Kidney (tissue), 14 donors: ENCODE results near the gene PPME1. TPM values are rescaled to one million over a fixed set of nuclear protein-coding genes. Genes with fewer than 3 reads are reported as not detected.
"Not testable (repeated sequence)": the region's sequence is repeated elsewhere in the genome, so short reads cannot be mapped to it uniquely, and the experiment has no call there.

ENCODE experiments used
- DNase-seq, 5 donors: peaks; one replicate each; pipeline ENCODE4 v3.0.0-alpha.2; 2013 to 2020
- FAIRE-seq: peaks from 2 replicates; lab custom pipeline; 2012; peaks lifted over from hg19 to GRCh38; lab: Jason Lieb, UNC
- H3K27ac ChIP-seq, 2 donors: one replicate each; pipeline ENCODE4 v1.7.0; 2013; ENCODE audit warnings: low read depth in 2 of 2, low read length in 2 of 2, inconsistent platforms in 1 of 2
- H3K27me3 ChIP-seq: one replicate; pipeline ENCODE4 v1.7.1; 2013; ENCODE audit warnings: low read length, inconsistent platforms; ENCODE audit not compliant: control insufficient read depth, insufficient read depth
- H3K36me3 ChIP-seq, 3 donors: one replicate each; pipeline versions ENCODE4 v1.7.0 to v1.7.1; 2013; ENCODE audit warnings: low read length in 3 of 3, control low read depth in 1 of 3, inconsistent platforms in 1 of 3; ENCODE audit not compliant: insufficient read depth in 3 of 3, control insufficient read depth in 2 of 3
- H3K4me1 ChIP-seq, 3 donors: one replicate each; pipeline versions ENCODE4 v1.7.0 to v1.7.1; 2013; ENCODE audit warnings: low read length in 3 of 3, inconsistent platforms in 1 of 3, low read depth in 1 of 3; ENCODE audit not compliant: control insufficient read depth in 2 of 3, insufficient read depth in 2 of 3
- H3K4me3 ChIP-seq, 3 donors: one replicate each; pipeline versions ENCODE4 v1.7.0 to v1.8.1; 2013; ENCODE audit warnings: low read length in 3 of 3, control low read depth in 1 of 3, inconsistent platforms in 1 of 3
- H3K9ac ChIP-seq, 3 donors: one replicate each; pipeline versions ENCODE4 v1.7.0 to v1.7.1; 2013; ENCODE audit warnings: low read length in 3 of 3, control low read depth in 1 of 3, inconsistent platforms in 1 of 3
- H3K9me3 ChIP-seq, 3 donors: one replicate each; pipeline versions ENCODE4 v1.7.0 to v1.7.1; 2013; ENCODE audit warnings: low read length in 3 of 3, control low read depth in 1 of 3, inconsistent platforms in 1 of 3; ENCODE audit not compliant: control insufficient read depth in 2 of 3, insufficient read depth in 1 of 3
- intact Hi-C: fragments of 100-400 bp; cut with DNase I; formaldehyde crosslinking; loops from one replicate; pipeline ENCODE4 v1.11.1; 2022
- polyA plus RNA-seq: library from polyadenylated mRNA; stranded (reverse); fragments of 350-450 nt; fragmentation: Illumina TruSeq; extraction: RNeasy Lipid Tissue Mini Kit (QIAGEN cat#74804); gene quantifications from one replicate; pipeline ENCODE4 v1.2.3, GENCODE V29; 2014; ENCODE audit warnings: low read depth, low replicate concordance; ENCODE audit not compliant: insufficient read depth
- total RNA-seq: library from RNA; stranded (reverse); fragmentation: NEBNext Ultra II Directional; extraction: Animal tissue kit (Norgen Biotek cat#: 25700); gene quantifications from one replicate; pipeline ENCODE4 v1.2.1, GENCODE V29; 2021
- TF ChIP-seq, protein P1 (sequence below): IDR thresholded peaks from 3 replicates; pipeline ENCODE4 v1.5.1; 2012; ENCODE audit warnings: mild to moderate bottlenecking, moderate library complexity, borderline replicate concordance; ENCODE audit not compliant: insufficient read depth; ENCODE audit errors: extremely low read depth
- donor health status: control.
- donor health status: control.
- donor health status: control.
- donor health status: control.
- donor health status: control.
- donor health status: DM: yes; HTN: yes; CAD: no.
- donor health status: Normal renal cell carcinoma (clear cell type).

PPME1 gene
- total and polyA plus RNA-seq, 2 donors from 2014 or later, result 34.1 to 40.8 TPM

- TF ChIP-seq, protein P1, sequence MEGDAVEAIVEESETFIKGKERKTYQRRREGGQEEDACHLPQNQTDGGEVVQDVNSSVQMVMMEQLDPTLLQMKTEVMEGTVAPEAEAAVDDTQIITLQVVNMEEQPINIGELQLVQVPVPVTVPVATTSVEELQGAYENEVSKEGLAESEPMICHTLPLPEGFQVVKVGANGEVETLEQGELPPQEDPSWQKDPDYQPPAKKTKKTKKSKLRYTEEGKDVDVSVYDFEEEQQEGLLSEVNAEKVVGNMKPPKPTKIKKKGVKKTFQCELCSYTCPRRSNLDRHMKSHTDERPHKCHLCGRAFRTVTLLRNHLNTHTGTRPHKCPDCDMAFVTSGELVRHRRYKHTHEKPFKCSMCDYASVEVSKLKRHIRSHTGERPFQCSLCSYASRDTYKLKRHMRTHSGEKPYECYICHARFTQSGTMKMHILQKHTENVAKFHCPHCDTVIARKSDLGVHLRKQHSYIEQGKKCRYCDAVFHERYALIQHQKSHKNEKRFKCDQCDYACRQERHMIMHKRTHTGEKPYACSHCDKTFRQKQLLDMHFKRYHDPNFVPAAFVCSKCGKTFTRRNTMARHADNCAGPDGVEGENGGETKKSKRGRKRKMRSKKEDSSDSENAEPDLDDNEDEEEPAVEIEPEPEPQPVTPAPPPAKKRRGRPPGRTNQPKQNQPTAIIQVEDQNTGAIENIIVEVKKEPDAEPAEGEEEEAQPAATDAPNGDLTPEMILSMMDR, result no peak
- no peak for DNase-seq
- Histone ChIP-seq H3K27ac (no peak overlapping the region), H3K4me1 (no peaks in the 10 kb centered on the region), H3K27me3 (no peaks in the 10 kb centered on the region), H3K4me3 (no peak overlapping the region), H3K9me3 (no peaks in the 10 kb centered on the region), H3K36me3 (no peaks in the 10 kb centered on the region), H3K9ac (no peak overlapping the region)
- no peak for FAIRE-seq
- intact Hi-C loops, result no loop called here
Observed at GRCh38 chr11:74123008-74123448, 48.1 kb upstream of the PPME1 start.

DNA sequence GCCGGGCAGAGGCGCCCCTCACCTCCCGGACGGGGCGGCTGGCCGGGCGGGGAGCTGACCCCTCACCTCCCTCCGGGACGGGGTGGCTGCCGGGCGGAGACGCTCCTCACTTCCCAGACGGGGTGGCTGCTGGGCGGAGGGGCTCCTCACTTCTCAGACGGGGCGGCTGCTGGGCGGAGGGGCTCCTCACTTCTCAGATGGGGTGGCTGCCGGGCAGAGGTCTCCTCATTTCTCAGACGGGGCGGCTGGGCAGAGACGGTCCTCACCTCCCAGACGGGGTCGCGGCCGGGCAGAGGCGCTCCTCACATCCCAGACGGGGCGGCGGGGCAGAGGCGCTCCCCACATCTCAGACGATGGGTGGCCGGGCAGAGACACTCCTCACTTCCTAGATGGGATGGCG, 42.0 kb upstream of the PPME1 start:
- H3K27ac ChIP-seq, H3K9ac ChIP-seq, H3K9me3 ChIP-seq, H3K27me3 ChIP-seq, intact Hi-C loops, H3K4me3 ChIP-seq, FAIRE-seq, H3K4me1 ChIP-seq, DNase-seq: not testable (repeated sequence)
- peaks cover 0 to 18% (median 0%) of the 10 kb centered on the region in 3 donors for H3K36me3 ChIP-seq

DNA sequence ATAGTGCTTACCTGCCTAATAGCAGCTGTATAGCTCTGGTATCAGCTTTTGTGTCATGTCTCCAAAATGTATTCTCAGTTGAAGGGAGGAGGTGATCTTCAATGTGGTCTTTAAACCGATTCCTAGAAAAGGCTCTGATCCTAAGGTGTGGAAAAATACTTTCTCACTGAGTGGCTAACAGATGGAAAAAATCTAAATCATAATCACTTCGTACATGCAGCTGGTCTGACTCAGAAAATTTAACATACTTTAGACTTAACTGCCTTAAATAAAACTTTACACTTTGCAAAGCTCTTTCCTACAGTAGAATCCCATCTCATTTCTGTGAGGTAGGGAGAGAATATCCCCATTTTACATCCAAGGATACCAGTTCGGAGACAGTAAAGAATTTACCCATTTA, 38.3 kb upstream of the PPME1 start:
- no peak overlapping the region for H3K4me3 ChIP-seq
- no peaks in the 10 kb centered on the region for H3K27me3 ChIP-seq
- H3K4me1 ChIP-seq, result no peaks in the 10 kb centered on the region
- intact Hi-C loops, result no loop called here
- no peak overlapping the region for H3K27ac ChIP-seq
- FAIRE-seq (no peak), DNase-seq (no peak)
- peaks cover 0 to 24% (median 3%) of the 10 kb centered on the region in 3 donors for H3K36me3 ChIP-seq
- TF ChIP-seq, protein P1, result no peak
- H3K9ac ChIP-seq, result no peak overlapping the region
- no peaks in the 10 kb centered on the region for H3K9me3 ChIP-seq

DNA sequence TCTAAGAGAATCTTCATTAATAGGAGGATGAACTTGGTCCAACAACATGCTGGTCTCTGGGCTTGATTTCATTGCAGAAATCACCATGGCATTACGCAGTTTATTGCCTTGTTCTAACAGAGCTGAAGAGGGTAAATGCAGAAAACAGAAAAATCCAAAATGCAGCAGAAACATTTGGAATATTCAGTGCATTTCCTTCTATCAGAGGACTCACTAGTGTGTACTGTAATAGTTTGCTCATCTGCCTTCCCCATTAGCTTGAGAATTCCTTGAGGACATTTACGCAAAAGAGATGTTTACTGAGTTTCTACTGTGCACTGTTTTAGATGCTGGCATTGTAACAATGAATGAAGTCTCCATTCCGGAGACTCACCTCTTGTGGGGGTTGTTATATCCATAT, 37.7 kb upstream of the PPME1 start:
- H3K27me3 ChIP-seq, result no peaks in the 10 kb centered on the region
- TF ChIP-seq, protein P1, result no peak
- DNase-seq (no peak), FAIRE-seq (no peak)
- intact Hi-C loops, result no loop called here
- no peak overlapping the region for H3K9ac ChIP-seq
- peaks cover 0 to 4% (median 0%) of the 10 kb centered on the region in 3 donors for H3K4me1 ChIP-seq
- peaks cover 0 to 24% (median 3%) of the 10 kb centered on the region in 3 donors for H3K36me3 ChIP-seq
- no peaks in the 10 kb centered on the region for H3K9me3 ChIP-seq
- H3K27ac ChIP-seq, result no peak overlapping the region
- H3K4me3 ChIP-seq, result no peak overlapping the region
